Hepatocyte (in vitro differentiated cells): ENCODE data around the gene MICAL3. TPM values are rescaled to one million over a fixed set of nuclear protein-coding genes. Genes with fewer than 3 reads are reported as not detected.
"Not testable (repeated sequence)": the region's sequence is repeated elsewhere in the genome, so short reads cannot be mapped to it uniquely, and the experiment has no call there.

Source experiments
- DNase-seq: peaks from one replicate; pipeline ENCODE4 v3.0.0-alpha.2; 2016; ENCODE audit warnings: low spot score
- H2AFZ ChIP-seq: fragments of 200-600 bp; sonication (generic); 2 replicates; pipeline ENCODE4 v1.6.0; 2016; ENCODE audit warnings: antibody characterized with exemption, mild to moderate bottlenecking
- H3K27ac ChIP-seq: fragments of 200-600 bp; sonication (generic); 2 replicates; pipeline ENCODE4 v1.5.1; 2016; ENCODE audit warnings: mild to moderate bottlenecking
- H3K27me3 ChIP-seq: fragments of 200-600 bp; sonication (generic); 2 replicates; pipeline ENCODE4 v1.6.1; 2016
- H3K36me3 ChIP-seq: fragments of 200-600 bp; sonication (generic); replicated peaks from 2 replicates; pipeline ENCODE4 v1.5.1; 2016; ENCODE audit warnings: low read depth; ENCODE audit not compliant: insufficient read depth
- H3K4me1 ChIP-seq: fragments of 200-600 bp; sonication (generic); 2 replicates; pipeline ENCODE4 v1.5.1; 2016; ENCODE audit warnings: mild to moderate bottlenecking, moderate library complexity; ENCODE audit not compliant: insufficient read depth
- H3K4me2 ChIP-seq: fragments of 200-600 bp; sonication (generic); 2 replicates; pipeline ENCODE4 v1.6.0; 2016
- H3K4me3 ChIP-seq: fragments of 200-600 bp; sonication (generic); 2 replicates; pipeline ENCODE4 v1.5.1; 2016; ENCODE audit warnings: mild to moderate bottlenecking
- H3K79me2 ChIP-seq: fragments of 200-600 bp; sonication (generic); 2 replicates; pipeline ENCODE4 v1.6.0; 2017; ENCODE audit warnings: mild to moderate bottlenecking
- H3K9me2 ChIP-seq: fragments of 200-600 bp; sonication (generic); replicated peaks from 2 replicates; pipeline ENCODE4 v1.6.0; 2017; ENCODE audit warnings: mild to moderate bottlenecking; ENCODE audit not compliant: insufficient read depth
- H3K9me3 ChIP-seq: fragments of 200-600 bp; sonication (generic); 2 replicates; pipeline ENCODE4 v1.5.1; 2016; ENCODE audit warnings: low read depth, mild to moderate bottlenecking
- H4K20me1 ChIP-seq: fragments of 200-600 bp; sonication (generic); 2 replicates; pipeline ENCODE4 v1.6.0; 2016; ENCODE audit warnings: mild to moderate bottlenecking; ENCODE audit not compliant: insufficient read depth, poor library complexity, severe bottlenecking
- CTCF ChIP-seq: fragments of 200-600 bp; sonication (generic); IDR thresholded peaks from 2 replicates; pipeline ENCODE4 v1.5.1; 2016; ENCODE audit warnings: antibody characterized with exemption, mild to moderate bottlenecking; ENCODE audit not compliant: poor library complexity
- EZH2 ChIP-seq: fragments of 200-600 bp; sonication (generic); IDR thresholded peaks from 2 replicates; pipeline ENCODE4 v1.6.1; 2016; ENCODE audit warnings: antibody characterized with exemption, mild to moderate bottlenecking, borderline replicate concordance
- EZH2phosphoT487 ChIP-seq: fragments of 200-600 bp; sonication (generic); IDR thresholded peaks from one replicate; pipeline ENCODE4 v1.6.1; 2018; ENCODE audit warnings: antibody characterized with exemption, mild to moderate bottlenecking, low read depth, moderate library complexity; ENCODE audit not compliant: unreplicated experiment, severe bottlenecking
- WGBS: methylation state at CpG from one replicate; pipeline ENCODE4 v1.1.6; 2016; ENCODE audit warnings: low lambda C conversion rate; ENCODE audit errors: missing lambda C conversion rate; 5-methylcytosine and 5-hydroxymethylcytosine counted together
- polyA plus RNA-seq: library from polyadenylated mRNA; unstranded; fragments of >200 nt; fragmentation: Nextera tagmentation; extraction: Ambion mirVana; gene quantifications from 2 replicates; pipeline ENCODE4 v1.2.1, GENCODE V29; 2016
- total RNA-seq: library from RNA; depleted of rRNA; stranded (reverse); fragments of >200 nt; gene quantifications from 2 replicates; pipeline ENCODE4 v1.2.3, GENCODE V29; 2014

The MICAL3 gene
- total and polyA plus RNA-seq, 2 experiments from 2014 or later: 4.6 to 22.7 TPM

GRCh38 chr22:18066181-18066859 lies 42.0 kb upstream of the MICAL3 start:
- Histone ChIP-seq H3K79me2 (no peaks in the 10 kb centered on the region), H3K9me3 (no peaks in the 10 kb centered on the region), H4K20me1 (no peaks in the 10 kb centered on the region), H3K4me2 (no peak overlapping the region), H3K27ac (no peak overlapping the region), H3K9me2 (no peaks in the 10 kb centered on the region), H3K4me3 (no peak overlapping the region), H3K4me1 (peaks cover 27% of the 10 kb centered on the region), H3K36me3 (no peaks in the 10 kb centered on the region), H2AFZ (no peak overlapping the region), H3K27me3 (no peaks in the 10 kb centered on the region)
- TF ChIP-seq EZH2 (no peak), CTCF (no peak), EZH2phosphoT487 (no peak)
- no peak for DNase-seq
- WGBS: 80% methylated on average over 12 of the region's 12 CpGs

GRCh38 chr22:18065256-18065655 lies 40.9 kb upstream of the MICAL3 start:
- Histone ChIP-seq H3K4me2 (no peak overlapping the region), H3K9me2 (no peaks in the 10 kb centered on the region), H3K36me3 (no peaks in the 10 kb centered on the region), H3K79me2 (no peaks in the 10 kb centered on the region), H3K27ac (no peak overlapping the region), H3K27me3 (no peaks in the 10 kb centered on the region), H3K9me3 (no peaks in the 10 kb centered on the region), H3K4me3 (no peak overlapping the region), H3K4me1 (peaks cover 28% of the 10 kb centered on the region), H4K20me1 (no peaks in the 10 kb centered on the region), H2AFZ (no peak overlapping the region)
- 81% methylated on average over 9 of the region's 9 CpGs for WGBS
- TF ChIP-seq EZH2phosphoT487 (no peak), EZH2 (no peak), CTCF (no peak)
- no peak for DNase-seq

GRCh38 chr22:18064636-18065035 lies 40.3 kb upstream of the MICAL3 start:
- no peaks in the 10 kb centered on the region for H3K27me3 ChIP-seq
- no peaks in the 10 kb centered on the region for H4K20me1 ChIP-seq
- H2AFZ ChIP-seq: no peak overlapping the region
- no peak overlapping the region for H3K4me2 ChIP-seq
- no peak overlapping the region for H3K27ac ChIP-seq
- H3K4me1 ChIP-seq: peaks cover 22% of the 10 kb centered on the region
- H3K4me3 ChIP-seq: no peak overlapping the region
- H3K9me3 ChIP-seq: no peaks in the 10 kb centered on the region
- DNase-seq: no peak
- 76% methylated on average over 7 of the region's 7 CpGs for WGBS
- no peaks in the 10 kb centered on the region for H3K9me2 ChIP-seq
- TF ChIP-seq CTCF (no peak), EZH2phosphoT487 (no peak), EZH2 (no peak)
- H3K79me2 ChIP-seq: no peaks in the 10 kb centered on the region
- H3K36me3 ChIP-seq: no peaks in the 10 kb centered on the region

GRCh38 chr22:18063715-18064114 lies 39.4 kb upstream of the MICAL3 start:
- WGBS: 87% methylated on average over 6 of the region's 6 CpGs
- not testable (repeated sequence) for H3K36me3 ChIP-seq, H3K27me3 ChIP-seq, H3K9me2 ChIP-seq, H3K27ac ChIP-seq, H3K9me3 ChIP-seq, H2AFZ ChIP-seq, H3K79me2 ChIP-seq, DNase-seq, H3K4me3 ChIP-seq, H3K4me2 ChIP-seq, H4K20me1 ChIP-seq
- H3K4me1 ChIP-seq: peaks cover 25% of the 10 kb centered on the region
